Gastroesophageal sphincter (tissue), 4 donors: Measurements from ENCODE around the gene CETN2. TPM values are rescaled to one million over a fixed set of nuclear protein-coding genes. Genes with fewer than 3 reads are reported as not detected.
A peak's percentile ranks its signal among the peaks of the same experiment; 100 is the strongest.

Source experiments
- ATAC-seq: fragments of 150-250 bp; one replicate; pipeline ENCODE4 v1.9.1; 2016; ENCODE audit warnings: mild to moderate bottlenecking, moderate library complexity
- H3K27ac ChIP-seq, 4 donors: fragments of 200-600 bp; sonication (generic) in 3 of 4; 1 replicate in 3 of 4; 2 replicates in 1 of 4; pipeline ENCODE4 v1.5.1; 2016 to 2019
- H3K27me3 ChIP-seq: fragments of 200-600 bp; sonication (generic); one replicate; pipeline ENCODE4 v1.5.1; 2019
- H3K36me3 ChIP-seq, 2 donors: fragments of 200-600 bp; sonication (generic); one replicate each; pipeline ENCODE4 v1.5.1; 2019; ENCODE audit warnings: control low read depth in 1 of 2
- H3K4me1 ChIP-seq, 3 donors: fragments of 200-600 bp; sonication (generic); 1 replicate in 2 of 3; 2 replicates in 1 of 3; pipeline ENCODE4 v1.5.1; 2016 to 2019; ENCODE audit warnings: control low read depth in 2 of 3
- H3K4me3 ChIP-seq, 2 donors: fragments of 200-600 bp; sonication (generic); one replicate each; pipeline ENCODE4 v1.5.1; 2019; ENCODE audit warnings: mild to moderate bottlenecking in 1 of 2, moderate library complexity in 1 of 2
- H3K9me3 ChIP-seq, 3 donors: fragments of 200-600 bp; sonication (generic); one replicate each; pipeline ENCODE4 v1.5.1; 2017 to 2019; ENCODE audit warnings: control low read depth in 2 of 3
- EP300 ChIP-seq: sonication (generic); formaldehyde crosslinking; IDR thresholded peaks from one replicate; pipeline ENCODE4 v1.6.1; 2017; ENCODE audit warnings: antibody characterized with exemption, mild to moderate bottlenecking
- POLR2A ChIP-seq, 2 donors: fragments of 450-650 bp; IDR thresholded peaks; one replicate each; pipeline ENCODE4 v1.6.1; 2017; ENCODE audit warnings: antibody characterized with exemption in 2 of 2, mild to moderate bottlenecking in 2 of 2, moderate library complexity in 1 of 2
- POLR2AphosphoS5 ChIP-seq: sonication (generic); formaldehyde crosslinking; IDR thresholded peaks from one replicate; pipeline ENCODE4 v1.6.1; 2017; ENCODE audit warnings: antibody characterized with exemption
- WGBS, 2 donors: methylation state at CpG; one replicate each; pipeline ENCODE4 v1.1.5; 2018; ENCODE audit warnings: low coverage in 1 of 2; 5-methylcytosine and 5-hydroxymethylcytosine counted together
- total RNA-seq, 4 donors: library from RNA; depleted of rRNA; stranded (reverse); fragments of >200 nt; gene quantifications; one replicate each; pipeline ENCODE4 v1.1.0, GENCODE V29; 2016
- TF ChIP-seq, protein P1 (sequence below), 4 experiments: fragments of 200-600 bp in 2 of 4; fragments of 450-650 bp in 2 of 4; sonication (generic) in 1 of 4; IDR thresholded peaks; one replicate each; pipeline ENCODE4 v1.5.1; 2017 to 2019; ENCODE audit warnings: antibody characterized with exemption in 4 of 4, mild to moderate bottlenecking in 2 of 4, moderate library complexity in 2 of 4

CETN2 gene
- total RNA-seq, 4 donors from 2014 or later = 53.0 to 75.2 (median 60.3) TPM

DNA sequence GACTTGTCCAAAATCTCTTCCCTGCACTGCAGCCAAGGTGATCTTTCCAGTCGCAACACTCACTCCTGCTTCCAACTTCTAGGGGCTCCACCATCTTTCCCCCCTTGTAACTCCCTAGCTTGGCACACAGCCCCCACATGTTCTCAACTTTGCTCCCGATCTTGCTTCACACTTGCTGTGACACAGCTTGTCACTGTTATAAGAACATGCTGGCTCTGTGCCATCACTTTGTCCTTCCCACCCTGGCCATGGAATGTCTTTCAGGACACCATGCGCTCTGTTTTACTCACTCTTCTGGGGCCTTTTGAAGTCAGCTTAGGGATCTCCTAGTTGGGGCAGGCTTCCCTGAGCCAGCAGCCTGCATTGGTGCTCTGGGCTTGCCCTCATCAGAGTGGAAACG, 2.8 kb upstream of the CETN2 start:
- ATAC-seq = no peak
- no peak overlapping the region for H3K4me3 ChIP-seq
- H3K36me3 ChIP-seq = peaks cover 0 to 12% of the 10 kb centered on the region in 2 donors
- H3K4me1 ChIP-seq = peaks cover 0 to 21% (median 0%) of the 10 kb centered on the region in 3 donors
- no peak for TF ChIP-seq POLR2AphosphoS5
- TF ChIP-seq, protein P1, sequence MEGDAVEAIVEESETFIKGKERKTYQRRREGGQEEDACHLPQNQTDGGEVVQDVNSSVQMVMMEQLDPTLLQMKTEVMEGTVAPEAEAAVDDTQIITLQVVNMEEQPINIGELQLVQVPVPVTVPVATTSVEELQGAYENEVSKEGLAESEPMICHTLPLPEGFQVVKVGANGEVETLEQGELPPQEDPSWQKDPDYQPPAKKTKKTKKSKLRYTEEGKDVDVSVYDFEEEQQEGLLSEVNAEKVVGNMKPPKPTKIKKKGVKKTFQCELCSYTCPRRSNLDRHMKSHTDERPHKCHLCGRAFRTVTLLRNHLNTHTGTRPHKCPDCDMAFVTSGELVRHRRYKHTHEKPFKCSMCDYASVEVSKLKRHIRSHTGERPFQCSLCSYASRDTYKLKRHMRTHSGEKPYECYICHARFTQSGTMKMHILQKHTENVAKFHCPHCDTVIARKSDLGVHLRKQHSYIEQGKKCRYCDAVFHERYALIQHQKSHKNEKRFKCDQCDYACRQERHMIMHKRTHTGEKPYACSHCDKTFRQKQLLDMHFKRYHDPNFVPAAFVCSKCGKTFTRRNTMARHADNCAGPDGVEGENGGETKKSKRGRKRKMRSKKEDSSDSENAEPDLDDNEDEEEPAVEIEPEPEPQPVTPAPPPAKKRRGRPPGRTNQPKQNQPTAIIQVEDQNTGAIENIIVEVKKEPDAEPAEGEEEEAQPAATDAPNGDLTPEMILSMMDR (IDR thresholded peaks at IDR 0.05) = no peak
- no peak for TF ChIP-seq EP300
- no peak for TF ChIP-seq POLR2A (IDR thresholded peaks at IDR 0.05)
- WGBS, 2 donors = 76% methylated on average over 3 to 4 of the region's 4 CpGs
- H3K27me3 ChIP-seq = no peaks in the 10 kb centered on the region
- no peak overlapping the region for H3K27ac ChIP-seq
- no peaks in the 10 kb centered on the region for H3K9me3 ChIP-seq

DNA sequence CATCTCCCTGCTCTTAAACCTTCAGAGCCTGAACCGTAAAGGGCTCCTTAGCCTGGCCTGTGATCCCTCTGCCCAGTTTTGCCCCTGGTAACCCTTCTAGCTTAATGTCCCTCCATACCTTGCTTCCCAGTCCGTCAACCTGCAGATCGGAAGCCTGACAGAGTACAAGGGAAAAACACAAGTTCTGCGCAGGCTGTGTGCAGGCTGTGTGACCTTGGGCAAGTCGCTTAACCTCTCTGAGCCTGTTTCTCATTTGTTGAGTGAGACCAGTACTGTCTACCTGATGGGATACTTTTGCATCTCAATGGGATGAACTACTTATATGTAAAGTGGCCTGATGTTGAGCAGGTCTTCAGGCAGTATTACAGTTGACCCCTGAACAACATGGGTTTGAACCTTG, 2.0 kb upstream of the CETN2 start:
- no peaks in the 10 kb centered on the region for H3K27me3 ChIP-seq
- no peak for ATAC-seq
- peaks cover 0 to 21% (median 0%) of the 10 kb centered on the region in 3 donors for H3K4me1 ChIP-seq
- no peaks in the 10 kb centered on the region for H3K9me3 ChIP-seq
- H3K27ac ChIP-seq = no peak overlapping the region
- H3K36me3 ChIP-seq = peaks cover 0 to 21% of the 10 kb centered on the region in 2 donors
- H3K4me3 ChIP-seq = no peak overlapping the region
- WGBS, 2 donors = 80% methylated on average over 2 of the region's 5 CpGs; no CpG with 5 or more reads in 1 of the 2 donors
- TF ChIP-seq EP300 = no peak
- TF ChIP-seq POLR2AphosphoS5 = no peak
- TF ChIP-seq, protein P1 (IDR thresholded peaks at IDR 0.05) = no peak
- TF ChIP-seq POLR2A (IDR thresholded peaks at IDR 0.05) = no peak

DNA sequence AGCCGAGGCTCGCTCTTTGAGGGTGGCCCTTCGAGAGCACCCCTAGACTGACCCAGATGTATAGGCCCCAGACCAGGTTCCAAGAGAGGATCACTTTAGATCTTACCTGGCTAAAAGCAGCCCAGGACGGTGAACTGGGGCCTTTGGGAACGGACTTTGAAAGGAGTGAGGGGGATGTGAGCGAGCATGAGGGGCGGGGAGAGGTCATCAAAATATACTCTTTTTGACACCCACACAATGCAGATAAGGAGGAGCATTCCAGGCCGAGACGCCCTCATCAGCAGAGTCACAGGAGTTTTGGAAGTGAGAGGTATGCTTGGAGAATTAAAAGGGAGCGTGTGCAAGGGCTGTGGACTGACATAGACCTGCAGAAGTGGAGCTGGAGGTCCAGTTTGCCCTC, 834 bp upstream of the CETN2 start:
- Histone ChIP-seq H3K27ac (peak overlapping the region in 3 of 4 donors; percentile 77 to 80 (median 77)), H3K4me3 (peak overlapping the region; percentile 68 to 79), H3K9me3 (no peaks in the 10 kb centered on the region), H3K4me1 (peaks cover 0 to 21% (median 0%) of the 10 kb centered on the region in 3 donors), H3K27me3 (no peaks in the 10 kb centered on the region), H3K36me3 (peaks cover 0 to 29% of the 10 kb centered on the region in 2 donors)
- no peak for ATAC-seq
- 29% methylated on average over 5 of the region's 10 CpGs; no CpG with 5 or more reads in 1 of the 2 donors for WGBS, 2 donors
- no peak for TF ChIP-seq POLR2A (IDR thresholded peaks at IDR 0.05)
- TF ChIP-seq, protein P1 (IDR thresholded peaks at IDR 0.05) = no peak
- TF ChIP-seq EP300 = no peak
- TF ChIP-seq POLR2AphosphoS5 = no peak

DNA sequence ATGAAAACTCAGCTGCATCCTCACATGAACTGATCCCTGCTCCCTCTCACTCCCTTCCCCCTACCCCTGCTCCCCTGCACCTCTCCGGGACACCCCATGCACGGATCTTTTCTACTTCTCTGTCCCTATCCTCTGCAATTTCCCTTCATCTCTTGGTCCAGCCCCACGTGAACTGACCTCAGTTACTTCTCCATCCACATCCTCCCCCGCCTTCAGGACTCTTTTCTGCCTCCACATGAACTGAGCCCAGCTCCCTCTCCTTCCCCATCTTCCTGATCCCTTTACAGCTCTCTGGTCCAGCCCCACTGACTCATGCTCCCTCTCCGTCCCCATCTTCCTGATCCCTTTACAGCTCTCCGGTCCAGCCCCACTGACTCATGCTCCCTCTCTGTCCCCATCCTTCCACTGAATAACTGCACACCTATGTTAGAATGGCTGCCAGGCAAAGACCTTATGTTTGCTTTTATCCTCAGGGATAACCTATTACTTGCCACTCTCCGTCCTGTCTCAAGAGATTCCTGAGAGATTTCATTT, 5.6 kb downstream of the CETN2 start:
- Histone ChIP-seq H3K9me3 (no peaks in the 10 kb centered on the region), H3K27ac (no peak overlapping the region), H3K36me3 (peaks cover 0 to 23% of the 10 kb centered on the region in 2 donors), H3K4me3 (no peak overlapping the region), H3K4me1 (peaks cover 0 to 6% (median 0%) of the 10 kb centered on the region in 3 donors), H3K27me3 (no peaks in the 10 kb centered on the region)
- no peak for ATAC-seq
- no peak for TF ChIP-seq POLR2AphosphoS5
- TF ChIP-seq, protein P1 (IDR thresholded peaks at IDR 0.05) = no peak
- TF ChIP-seq EP300 = no peak
- TF ChIP-seq POLR2A (IDR thresholded peaks at IDR 0.05) = no peak
- 30 to 72% methylated on average over 2 to 3 of the region's 7 CpGs for WGBS, 2 donors

DNA sequence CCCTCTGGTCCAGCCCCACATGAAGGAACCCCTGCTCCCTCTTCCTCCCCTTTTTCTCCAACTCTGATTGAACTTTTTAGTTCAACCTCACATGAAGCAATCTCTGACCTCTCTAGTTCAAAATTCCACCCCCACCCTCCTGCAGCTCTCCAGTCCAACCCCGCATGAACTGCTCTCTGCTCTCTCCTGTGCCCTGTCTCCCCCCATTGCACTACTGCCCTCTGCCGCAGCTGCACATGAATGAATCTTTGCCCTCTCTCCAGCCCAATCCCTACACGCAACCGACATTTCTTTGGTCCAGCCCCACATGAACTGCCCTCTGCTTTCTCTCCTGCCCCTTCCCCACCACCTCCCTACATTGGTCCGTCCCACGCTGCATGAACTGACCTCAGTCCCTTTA, 6.9 kb downstream of the CETN2 start:
- H3K27ac ChIP-seq = no peak overlapping the region
- H3K36me3 ChIP-seq = peaks cover 0 to 20% of the 10 kb centered on the region in 2 donors
- TF ChIP-seq EP300 (no peak), POLR2AphosphoS5 (no peak), POLR2A (IDR thresholded peaks at IDR 0.05) (no peak)
- TF ChIP-seq, protein P1 (IDR thresholded peaks at IDR 0.05) = no peak
- no peak overlapping the region for H3K4me3 ChIP-seq
- WGBS, 2 donors = 69 to 81% methylated on average over 4 to 5 of the region's 6 CpGs
- no peak for ATAC-seq
- H3K4me1 ChIP-seq = no peaks in the 10 kb centered on the region
- H3K27me3 ChIP-seq = no peaks in the 10 kb centered on the region
- H3K9me3 ChIP-seq = no peaks in the 10 kb centered on the region
